GM12874 (cell line): ENCODE measurements around the gene ROBO4.

ENCODE experiments used
- CTCF ChIP-seq: IDR thresholded peaks from 2 replicates; pipeline ENCODE4 v1.5.1; 2011; ENCODE audit warnings: low read depth, mild to moderate bottlenecking, control low read depth, low read length, moderate library complexity; ENCODE audit not compliant: insufficient read depth

The ROBO4 gene

GRCh38 chr11:124941703-124942102, 44.0 kb upstream of the ROBO4 start:
- TF ChIP-seq CTCF = no peak

GRCh38 chr11:124938970-124939369, 41.3 kb upstream of the ROBO4 start:
- TF ChIP-seq CTCF = no peak

- TF ChIP-seq CTCF = no peak
Observed at GRCh38 chr11:124938206-124938765, 40.6 kb upstream of the ROBO4 start.

- TF ChIP-seq CTCF = no peak
Observed at GRCh38 chr11:124937336-124937935, 39.8 kb upstream of the ROBO4 start.

DNA sequence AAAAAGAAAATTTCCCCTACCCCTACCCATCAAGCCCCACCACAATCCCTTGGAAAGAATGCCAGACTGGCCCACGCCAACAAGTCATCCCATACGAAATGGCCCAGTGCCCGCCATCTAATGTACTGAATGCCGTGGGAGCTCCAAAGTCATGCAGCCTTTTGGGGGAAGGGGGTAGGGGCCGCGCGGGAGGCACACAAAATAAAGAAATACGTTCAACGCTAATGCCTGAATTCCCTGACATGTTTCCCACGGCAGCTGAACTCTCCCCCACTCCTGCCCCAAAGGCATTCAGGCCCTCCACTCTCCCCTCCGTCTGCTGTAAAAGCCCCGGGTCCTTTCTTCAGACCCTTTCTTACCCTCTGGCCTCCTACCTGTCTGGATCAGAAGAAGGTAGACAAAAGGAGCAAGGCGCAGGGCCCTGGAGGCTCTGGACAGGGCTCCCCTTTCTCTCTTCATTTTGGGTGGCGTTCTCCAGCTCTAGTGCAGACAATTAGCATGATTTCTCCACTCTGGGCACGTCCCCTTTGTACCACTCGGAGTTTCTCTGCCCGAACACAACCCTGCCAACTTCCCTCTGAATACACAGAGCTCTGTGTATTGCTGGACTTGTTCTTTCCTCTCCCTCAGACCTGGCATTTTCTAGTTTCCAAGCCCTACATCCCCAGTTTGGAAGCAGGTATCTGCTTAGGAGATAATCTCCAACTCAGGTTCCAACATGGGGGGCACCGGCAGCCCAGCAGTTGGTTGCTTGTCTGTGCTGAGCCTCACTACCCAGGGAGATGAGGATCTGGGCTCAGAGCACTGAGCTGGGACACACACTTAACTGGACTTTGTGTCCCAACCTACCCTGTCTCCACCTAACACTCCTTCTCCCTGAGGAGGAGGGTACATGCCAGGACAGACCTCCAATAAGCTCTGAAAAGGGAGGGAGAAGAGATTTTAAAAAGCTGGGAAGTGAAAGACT, 38.2 kb upstream of the ROBO4 start, which contains the start of gene HEPACAM:
Gene HEPACAM, minus strand, starts transcription at position 500 of the 967 bp plus-strand sequence. Its CDS starts 41 bp downstream, at position 459.
- no peak for TF ChIP-seq CTCF

GRCh38 chr11:124934862-124935547, 37.3 kb upstream of the ROBO4 start:
- no peak for TF ChIP-seq CTCF

DNA sequence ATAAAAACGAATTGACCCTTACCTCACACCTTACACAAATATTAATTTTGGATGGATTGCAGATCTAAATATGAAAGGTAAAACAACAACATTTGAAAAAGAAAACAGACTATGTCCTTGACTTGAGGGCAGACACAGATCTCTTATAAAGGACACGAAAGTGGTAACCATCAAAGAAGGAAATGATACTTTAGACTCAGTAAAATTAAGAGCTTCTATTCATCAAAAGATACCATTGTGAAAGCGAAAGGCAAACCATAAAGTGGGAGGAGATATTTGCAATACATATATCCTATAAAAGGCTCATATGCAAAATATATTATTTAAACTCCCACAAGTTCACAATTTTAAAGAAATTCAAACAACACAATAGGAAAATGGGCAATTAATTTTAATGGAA, 33.1 kb upstream of the ROBO4 start:
- no peak for TF ChIP-seq CTCF
